ENCODE results near the gene PLA2G4F. TPM values are rescaled to one million over a fixed set of nuclear protein-coding genes. Genes with fewer than 3 reads are reported as not detected.

PLA2G4F gene
- total RNA-seq, 3 donors from 2014 or later, result 0.30 TPM; not detected in 2

GRCh38 chr15:42146551-42147430 is 9.6 kb downstream of the PLA2G4F start:
- DNase-seq (no peak), ATAC-seq (no peak)
- Mint-ChIP-seq H3K4me1 (ENCODE audit: low read depth) (no peaks in the 10 kb centered on the region), H3K9me3 (no peaks in the 10 kb centered on the region), H3K27me3 (ENCODE audit: low read depth) (peaks cover 2% of the 10 kb centered on the region), H3K4me3 (no peak overlapping the region), H3K36me3 (ENCODE audit: insufficient read depth) (no peaks in the 10 kb centered on the region)

DNA sequence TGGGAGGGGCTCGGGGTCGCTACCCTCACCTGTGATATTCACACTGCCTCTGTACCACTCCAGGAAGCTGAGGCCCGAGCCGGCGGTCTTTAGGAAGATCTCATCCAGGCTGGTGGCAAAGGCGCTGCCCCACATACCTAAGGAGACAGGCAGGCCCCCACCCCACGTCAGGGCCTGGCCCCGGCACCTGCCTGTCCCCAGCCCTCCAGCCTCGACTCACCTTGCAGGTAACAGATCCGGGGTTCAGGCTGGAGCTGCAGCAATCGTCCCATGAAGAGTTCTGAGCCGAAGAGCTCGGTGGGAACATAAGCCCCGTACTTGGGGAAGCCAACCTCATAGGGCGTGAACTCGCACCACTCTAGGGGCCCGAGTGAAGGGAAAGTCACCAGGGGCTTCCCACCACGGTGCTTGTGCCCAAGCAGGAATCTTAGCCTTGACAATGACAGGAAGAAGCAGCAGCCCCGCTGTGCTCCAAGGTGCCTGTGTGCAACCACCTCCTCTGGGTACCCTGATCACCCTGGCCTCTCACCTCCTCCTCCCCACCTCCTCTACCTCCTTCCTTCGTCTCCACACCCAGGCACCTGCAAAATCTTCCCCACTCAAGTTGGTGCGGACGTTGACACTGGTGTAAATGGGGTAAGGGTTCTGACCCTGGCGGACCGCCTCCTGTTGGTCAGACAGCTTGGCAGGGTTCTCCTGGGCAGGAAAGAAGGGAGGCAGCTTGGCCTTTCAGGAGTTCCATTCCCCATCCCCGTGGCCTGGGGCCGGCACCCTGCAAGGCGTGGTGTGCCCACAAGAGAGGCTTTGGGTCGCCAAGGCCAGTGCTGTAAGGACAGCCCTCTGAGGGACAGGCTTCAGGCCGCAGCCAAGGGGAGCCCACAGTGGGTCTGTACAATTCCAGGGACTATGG is 10.6 kb downstream of the PLA2G4F start:
- Mint-ChIP-seq H3K27me3 (ENCODE audit: low read depth) (peaks cover 2% of the 10 kb centered on the region), H3K36me3 (ENCODE audit: insufficient read depth) (no peaks in the 10 kb centered on the region), H3K9me3 (no peaks in the 10 kb centered on the region), H3K4me3 (no peak overlapping the region), H3K4me1 (ENCODE audit: low read depth) (no peaks in the 10 kb centered on the region)
- DNase-seq, result no peak
- ATAC-seq, result no peak

GRCh38 chr15:42144841-42145375 is 11.5 kb downstream of the PLA2G4F start:
- Mint-ChIP-seq H3K9me3 (no peaks in the 10 kb centered on the region), H3K4me1 (ENCODE audit: low read depth) (no peaks in the 10 kb centered on the region), H3K27me3 (ENCODE audit: low read depth) (peaks cover 2% of the 10 kb centered on the region), H3K4me3 (no peak overlapping the region), H3K36me3 (ENCODE audit: insufficient read depth) (no peaks in the 10 kb centered on the region)
- DNase-seq (no peak), ATAC-seq (no peak)

- Mint-ChIP-seq H3K27me3 (ENCODE audit: low read depth) (peaks cover 2% of the 10 kb centered on the region), H3K9me3 (no peaks in the 10 kb centered on the region), H3K36me3 (ENCODE audit: insufficient read depth) (no peaks in the 10 kb centered on the region), H3K4me3 (no peak overlapping the region), H3K4me1 (ENCODE audit: low read depth) (no peaks in the 10 kb centered on the region)
- DNase-seq (no peak), ATAC-seq (no peak)
Observed at GRCh38 chr15:42143866-42144625, 12.4 kb downstream of the PLA2G4F start.

DNA sequence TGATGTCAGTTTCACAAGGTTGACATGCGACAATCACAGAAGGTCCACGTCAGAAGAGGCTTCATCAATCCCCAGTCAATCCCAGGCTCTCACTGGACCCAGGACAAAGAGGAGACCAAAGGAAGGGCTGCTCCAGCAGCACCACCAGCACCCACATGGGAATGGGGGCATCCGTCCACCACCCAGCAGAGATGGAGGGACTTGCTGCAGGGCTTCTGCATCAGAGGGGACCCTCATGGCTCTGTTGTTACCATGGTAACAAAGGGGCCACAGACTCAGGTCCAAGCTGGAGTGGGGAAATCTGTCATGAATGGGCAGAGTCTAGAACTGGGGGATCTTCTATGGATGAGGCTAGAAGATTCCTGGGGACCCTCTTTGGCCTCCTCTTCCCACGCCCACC is 13.1 kb downstream of the PLA2G4F start:
- Mint-ChIP-seq H3K4me3 (no peak overlapping the region), H3K27me3 (ENCODE audit: low read depth) (peaks cover 2% of the 10 kb centered on the region), H3K36me3 (ENCODE audit: insufficient read depth) (no peaks in the 10 kb centered on the region), H3K9me3 (no peaks in the 10 kb centered on the region), H3K4me1 (ENCODE audit: low read depth) (no peaks in the 10 kb centered on the region)
- no peak for DNase-seq
- ATAC-seq, result no peak

DNA sequence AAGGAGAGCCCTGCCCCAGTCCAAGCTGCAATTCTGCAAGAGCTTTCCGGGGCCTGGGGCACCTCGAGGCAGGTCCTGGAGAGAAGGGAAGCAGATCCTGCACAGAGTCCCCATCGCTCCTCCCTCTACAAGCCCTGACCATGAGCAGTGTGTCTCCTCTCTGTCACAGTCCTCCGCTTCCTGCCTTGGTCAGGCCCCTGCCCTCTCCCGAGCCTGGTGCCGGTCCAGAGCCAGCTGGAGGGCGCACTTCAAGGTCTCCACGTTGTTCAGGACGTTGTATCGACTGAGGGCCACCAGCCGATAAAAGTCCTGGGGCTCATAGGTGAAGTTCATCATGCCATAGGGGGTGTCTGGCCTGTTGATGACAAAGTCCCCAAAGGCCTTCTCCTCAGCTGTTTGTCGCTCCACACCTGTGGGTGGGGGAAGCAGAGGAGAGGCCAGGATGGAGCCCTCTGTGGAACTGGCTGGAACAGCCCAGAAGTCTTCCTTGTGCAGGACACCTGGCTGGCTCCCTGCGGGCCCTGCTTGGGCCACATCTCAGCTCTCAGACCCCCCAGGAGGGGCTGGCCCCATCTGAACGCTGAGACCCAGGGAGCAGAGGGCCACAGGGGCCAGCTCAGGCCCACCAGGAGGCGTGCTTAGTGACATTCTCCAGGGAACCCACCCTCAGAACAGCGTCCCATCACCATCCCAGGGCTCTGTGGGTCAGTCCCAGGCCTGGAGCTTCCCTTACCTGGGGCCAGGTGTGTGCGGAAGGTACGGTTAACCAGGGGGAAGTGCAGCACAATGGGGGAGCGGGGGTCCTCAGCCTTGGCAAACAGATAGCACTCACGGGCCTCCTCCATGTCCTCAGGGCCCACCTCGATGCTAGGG is 14.4 kb downstream of the PLA2G4F start:
- Mint-ChIP-seq H3K27me3 (ENCODE audit: low read depth) (peaks cover 1% of the 10 kb centered on the region), H3K4me3 (no peak overlapping the region), H3K4me1 (ENCODE audit: low read depth) (no peaks in the 10 kb centered on the region), H3K36me3 (ENCODE audit: insufficient read depth) (no peaks in the 10 kb centered on the region), H3K9me3 (no peaks in the 10 kb centered on the region)
- DNase-seq, result no peak
- no peak for ATAC-seq

GRCh38 chr15:42141246-42141645 is 15.2 kb downstream of the PLA2G4F start:
- DNase-seq (no peak), ATAC-seq (no peak)
- H3K9me3 Mint-ChIP-seq, result no peaks in the 10 kb centered on the region
- H3K36me3 Mint-ChIP-seq (ENCODE audit: insufficient read depth), result no peaks in the 10 kb centered on the region
- no peaks in the 10 kb centered on the region for H3K4me1 Mint-ChIP-seq (ENCODE audit: low read depth)
- no peak overlapping the region for H3K4me3 Mint-ChIP-seq
- no peaks in the 10 kb centered on the region for H3K27me3 Mint-ChIP-seq (ENCODE audit: low read depth)

DNA sequence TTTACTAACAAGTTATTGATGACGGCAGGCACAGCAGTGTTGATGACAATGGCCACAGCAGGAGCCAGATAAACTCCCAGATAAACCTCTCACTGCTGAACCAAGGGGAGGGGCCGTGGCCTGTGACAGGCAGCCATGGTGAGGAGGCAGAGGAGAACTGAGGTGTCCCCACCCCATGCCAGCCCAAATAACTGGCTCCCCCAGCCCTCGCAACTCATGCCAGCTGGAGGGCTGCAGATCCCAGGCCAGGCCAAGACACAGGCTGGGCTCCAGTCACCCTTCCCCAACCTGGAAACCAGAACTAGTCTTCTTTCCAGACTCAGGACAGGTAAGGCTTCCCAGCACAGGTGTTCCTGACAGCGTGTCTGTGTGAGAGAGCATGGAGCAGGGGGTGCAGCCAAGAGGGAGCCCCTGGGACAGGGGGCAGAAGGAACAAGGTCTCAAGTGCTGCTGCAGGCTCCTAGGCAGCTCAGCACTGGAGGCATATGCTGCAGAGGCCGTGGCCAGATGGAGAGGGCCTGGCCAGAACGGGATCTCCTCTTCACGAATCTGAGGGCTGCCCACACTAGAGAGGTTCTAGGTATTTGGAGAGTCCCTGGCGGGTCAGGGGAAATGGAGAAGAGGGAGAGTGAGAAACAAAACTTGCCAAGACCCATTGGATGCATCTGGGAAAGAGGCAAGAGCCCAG is 15.9 kb downstream of the PLA2G4F start:
- ATAC-seq (no peak), DNase-seq (no peak)
- Mint-ChIP-seq H3K4me1 (ENCODE audit: low read depth) (no peaks in the 10 kb centered on the region), H3K27me3 (ENCODE audit: low read depth) (no peaks in the 10 kb centered on the region), H3K4me3 (no peak overlapping the region), H3K9me3 (no peaks in the 10 kb centered on the region), H3K36me3 (ENCODE audit: insufficient read depth) (no peaks in the 10 kb centered on the region)

DNA sequence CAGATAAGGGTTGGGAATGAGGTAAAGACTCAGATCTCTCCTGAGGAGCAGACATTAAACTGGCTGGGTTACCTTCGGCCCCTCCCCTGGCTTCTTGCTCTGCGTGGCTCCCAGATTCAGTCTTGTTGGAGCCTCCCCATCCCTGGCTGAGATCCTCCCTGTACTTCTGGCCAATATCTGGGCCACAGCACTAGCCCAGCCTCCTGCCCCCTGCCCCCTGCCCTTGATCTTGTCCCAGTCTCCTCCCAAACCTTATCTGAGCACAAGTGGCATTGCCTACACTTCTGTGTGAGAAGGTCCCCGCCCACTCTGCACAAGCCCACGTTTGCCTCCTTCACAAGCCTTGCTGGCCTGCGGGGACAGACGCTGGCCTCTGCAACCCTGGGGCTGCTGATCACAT is 16.8 kb downstream of the PLA2G4F start:
- Mint-ChIP-seq H3K9me3 (no peaks in the 10 kb centered on the region), H3K36me3 (ENCODE audit: insufficient read depth) (no peaks in the 10 kb centered on the region), H3K4me1 (ENCODE audit: low read depth) (no peaks in the 10 kb centered on the region), H3K4me3 (no peak overlapping the region), H3K27me3 (ENCODE audit: low read depth) (no peaks in the 10 kb centered on the region)
- DNase-seq (no peak), ATAC-seq (no peak)

GRCh38 chr15:42138968-42139386 is 17.5 kb downstream of the PLA2G4F start:
- Mint-ChIP-seq H3K4me1 (ENCODE audit: low read depth) (no peaks in the 10 kb centered on the region), H3K4me3 (no peak overlapping the region), H3K9me3 (no peaks in the 10 kb centered on the region), H3K27me3 (ENCODE audit: low read depth) (no peaks in the 10 kb centered on the region), H3K36me3 (ENCODE audit: insufficient read depth) (no peaks in the 10 kb centered on the region)
- DNase-seq (no peak), ATAC-seq (no peak)

- ATAC-seq (no peak), DNase-seq (no peak)
- no peaks in the 10 kb centered on the region for H3K9me3 Mint-ChIP-seq
- no peaks in the 10 kb centered on the region for H3K4me1 Mint-ChIP-seq (ENCODE audit: low read depth)
- H3K36me3 Mint-ChIP-seq (ENCODE audit: insufficient read depth), result no peaks in the 10 kb centered on the region
- H3K4me3 Mint-ChIP-seq, result no peak overlapping the region
- no peaks in the 10 kb centered on the region for H3K27me3 Mint-ChIP-seq (ENCODE audit: low read depth)
Observed at GRCh38 chr15:42138411-42138810, 18.0 kb downstream of the PLA2G4F start.

DNA sequence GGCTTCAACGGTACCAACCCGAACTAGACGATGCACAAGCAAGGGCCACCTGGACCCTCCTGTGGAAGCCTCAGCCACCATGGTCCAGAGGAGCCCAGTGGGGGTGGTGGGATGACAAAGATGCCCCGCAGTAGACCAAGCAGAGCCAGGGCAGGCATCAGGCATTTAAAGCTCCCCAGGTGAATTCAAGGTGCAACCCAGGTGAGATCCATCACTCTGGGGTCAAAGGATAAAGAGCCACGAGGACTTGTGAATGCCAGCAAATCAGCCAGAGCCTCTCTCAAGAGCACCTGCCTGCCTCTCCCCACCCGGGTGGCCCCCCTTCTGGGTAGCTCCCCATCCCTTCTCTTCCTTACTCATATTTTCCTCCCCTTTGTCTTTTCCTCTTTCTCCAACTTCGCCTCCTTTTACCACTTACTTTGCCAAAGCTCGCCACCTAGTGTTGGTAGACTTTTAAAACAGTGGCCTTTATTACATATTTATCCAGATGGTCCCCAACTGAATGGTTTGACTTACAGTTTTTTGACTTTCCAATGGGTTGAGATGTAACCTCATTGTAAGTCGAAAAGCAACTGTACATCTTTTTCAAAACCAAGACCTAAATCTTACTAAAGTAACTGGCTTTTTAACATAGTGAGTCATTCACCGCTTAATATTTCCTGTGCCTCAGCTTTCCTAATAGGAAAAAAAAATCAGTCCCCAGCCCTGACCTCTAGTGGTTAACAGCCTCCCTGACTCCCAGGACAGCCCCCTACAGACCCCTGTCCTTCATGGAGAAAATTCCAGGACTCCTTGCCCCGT is 18.8 kb downstream of the PLA2G4F start:
- Mint-ChIP-seq H3K4me1 (ENCODE audit: low read depth) (no peaks in the 10 kb centered on the region), H3K4me3 (no peak overlapping the region), H3K36me3 (ENCODE audit: insufficient read depth) (no peaks in the 10 kb centered on the region), H3K9me3 (no peaks in the 10 kb centered on the region), H3K27me3 (ENCODE audit: low read depth) (no peaks in the 10 kb centered on the region)
- no peak for DNase-seq
- ATAC-seq, result peak in 1 of 2 donors; percentile 57

All from activated T-cell treated with anti-CD3 and anti-CD28 coated beads, Interleukin-2, amount 50 U/mL, for 4 hours (primary cell).